OCI-LY7 (cell line): ENCODE measurements around the gene C2orf42.

ENCODE experiments used
- EZH2phosphoT487 ChIP-seq: fragments of 200-600 bp; sonication (generic); IDR thresholded peaks from 2 replicates; pipeline ENCODE4 v1.6.1; 2018; ENCODE audit warnings: low read depth, borderline replicate concordance, mild to moderate bottlenecking, mixed run types, antibody characterized with exemption, low read length, moderate library complexity, mixed read lengths
- TF ChIP-seq, protein P1 (sequence below): fragments of 200-600 bp; sonication (generic); conservative IDR thresholded peaks from 2 replicates; pipeline ENCODE4 v1.5.1; 2014; ENCODE audit warnings: mild to moderate bottlenecking, antibody characterized with exemption, low read length, moderate library complexity, mixed read lengths

DNA sequence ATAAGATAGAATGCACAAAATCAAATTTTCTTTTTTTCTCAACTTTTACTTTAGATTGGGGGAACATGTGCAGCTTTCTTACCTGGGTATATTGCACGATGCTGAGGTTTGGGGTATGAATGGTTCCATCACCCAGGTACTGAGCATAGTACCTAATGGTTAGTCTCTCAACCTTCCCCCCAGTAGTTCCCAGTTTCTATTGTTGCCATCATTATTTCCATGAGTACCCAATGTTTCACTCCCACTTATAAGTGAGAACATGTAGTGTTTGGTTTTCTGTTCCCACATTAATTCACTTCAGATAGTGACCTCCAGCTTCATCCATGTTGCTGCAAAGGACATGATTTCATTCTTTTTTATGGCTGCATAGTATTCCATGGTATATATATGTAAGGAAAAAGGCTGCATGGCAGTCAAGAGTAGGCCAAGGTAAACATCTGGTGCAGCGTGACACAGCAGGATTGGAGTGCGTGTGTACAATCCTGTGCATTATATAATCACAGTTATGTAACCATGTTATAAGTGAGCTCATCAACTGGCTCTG lies 10.5 kb upstream of the C2orf42 start:
- TF ChIP-seq, protein P1, sequence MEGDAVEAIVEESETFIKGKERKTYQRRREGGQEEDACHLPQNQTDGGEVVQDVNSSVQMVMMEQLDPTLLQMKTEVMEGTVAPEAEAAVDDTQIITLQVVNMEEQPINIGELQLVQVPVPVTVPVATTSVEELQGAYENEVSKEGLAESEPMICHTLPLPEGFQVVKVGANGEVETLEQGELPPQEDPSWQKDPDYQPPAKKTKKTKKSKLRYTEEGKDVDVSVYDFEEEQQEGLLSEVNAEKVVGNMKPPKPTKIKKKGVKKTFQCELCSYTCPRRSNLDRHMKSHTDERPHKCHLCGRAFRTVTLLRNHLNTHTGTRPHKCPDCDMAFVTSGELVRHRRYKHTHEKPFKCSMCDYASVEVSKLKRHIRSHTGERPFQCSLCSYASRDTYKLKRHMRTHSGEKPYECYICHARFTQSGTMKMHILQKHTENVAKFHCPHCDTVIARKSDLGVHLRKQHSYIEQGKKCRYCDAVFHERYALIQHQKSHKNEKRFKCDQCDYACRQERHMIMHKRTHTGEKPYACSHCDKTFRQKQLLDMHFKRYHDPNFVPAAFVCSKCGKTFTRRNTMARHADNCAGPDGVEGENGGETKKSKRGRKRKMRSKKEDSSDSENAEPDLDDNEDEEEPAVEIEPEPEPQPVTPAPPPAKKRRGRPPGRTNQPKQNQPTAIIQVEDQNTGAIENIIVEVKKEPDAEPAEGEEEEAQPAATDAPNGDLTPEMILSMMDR = no peak
- TF ChIP-seq EZH2phosphoT487 = no peak
